Neural cell (in vitro differentiated cells): ENCODE results near the gene LRRC71. TPM values are rescaled to one million over a fixed set of nuclear protein-coding genes. Genes with fewer than 3 reads are reported as not detected.

Experiments
- H2AFZ ChIP-seq: fragments of 200-600, 300-800 bp; sonication (generic), shearing (Covaris generic); 2 replicates; pipeline ENCODE4 v1.6.0; 2014; ENCODE audit warnings: low read depth, mild to moderate bottlenecking, antibody characterized with exemption, low read length, moderate library complexity
- H3F3A ChIP-seq: fragments of 200-600 bp; shearing (Covaris generic); 2 replicates; pipeline ENCODE4 v1.6.1; 2016; ENCODE audit warnings: mild to moderate bottlenecking, moderate library complexity, mixed read lengths, antibody characterized with exemption, low read length; ENCODE audit not compliant: insufficient read depth, poor library complexity, severe bottlenecking
- H3K27ac ChIP-seq: fragments of 200-600, 300-800 bp; sonication (generic), shearing (Covaris generic); 2 replicates; pipeline ENCODE4 v1.5.1; 2014; ENCODE audit warnings: mild to moderate bottlenecking, low read length, moderate library complexity
- H3K27me3 ChIP-seq: fragments of 300-800, 200-600 bp; sonication (generic), shearing (Covaris generic); 2 replicates; pipeline ENCODE4 v1.6.0; 2014; ENCODE audit warnings: mild to moderate bottlenecking, low read depth, low read length, moderate library complexity; ENCODE audit not compliant: insufficient read depth
- H3K36me3 ChIP-seq: fragments of 300-800, 200-600 bp; sonication (generic), shearing (Covaris generic); 2 replicates; pipeline ENCODE4 v1.5.1; 2014; ENCODE audit warnings: mild to moderate bottlenecking, antibody characterized with exemption, low read length, moderate library complexity; ENCODE audit not compliant: insufficient read depth
- H3K4me2 ChIP-seq: fragments of 300-800, 200-600 bp; sonication (generic), shearing (Covaris generic); 2 replicates; pipeline ENCODE4 v1.6.0; 2014; ENCODE audit warnings: mild to moderate bottlenecking, low read length
- H3K4me3 ChIP-seq: fragments of 300-800, 200-600 bp; sonication (generic), shearing (Covaris generic); 2 replicates; pipeline ENCODE4 v1.5.1; 2014; ENCODE audit warnings: mild to moderate bottlenecking, low read length, moderate library complexity
- H3K79me2 ChIP-seq: fragments of 200-600 bp; shearing (Covaris generic); replicated peaks from 2 replicates; pipeline ENCODE4 v1.6.0; 2014; ENCODE audit warnings: mild to moderate bottlenecking, low read length, moderate library complexity; ENCODE audit not compliant: insufficient read depth
- H3K9ac ChIP-seq: fragments of 300-800, 200-600 bp; sonication (generic), shearing (Covaris generic); 2 replicates; pipeline ENCODE4 v1.6.1; 2016; ENCODE audit warnings: mild to moderate bottlenecking, low read length, mixed read lengths
- H3K9me2 ChIP-seq: fragments of 200-600 bp; shearing (Covaris generic); 2 replicates; pipeline ENCODE4 v1.6.1; 2016; ENCODE audit warnings: mild to moderate bottlenecking, low read length, mixed read lengths; ENCODE audit not compliant: insufficient read depth
- H3K9me3 ChIP-seq: fragments of 200-600, 300-800 bp; sonication (generic), shearing (Covaris generic); 2 replicates; pipeline ENCODE4 v1.6.1; 2016; ENCODE audit warnings: mild to moderate bottlenecking, mixed run types, low read length, moderate library complexity, mixed read lengths
- H4K20me1 ChIP-seq: fragments of 200-600 bp; shearing (Covaris generic); 2 replicates; pipeline ENCODE4 v1.6.1; 2016; ENCODE audit warnings: mild to moderate bottlenecking, mixed run types; ENCODE audit not compliant: insufficient read depth
- CTCF ChIP-seq: fragments of 450-650 bp; IDR thresholded peaks from 2 replicates; pipeline ENCODE4 v1.5.1; 2014; ENCODE audit warnings: antibody characterized with exemption, mild to moderate bottlenecking, moderate library complexity; ENCODE audit not compliant: poor library complexity, severe bottlenecking
- EP300 ChIP-seq: fragments of 450-650 bp; conservative IDR thresholded peaks from 2 replicates; pipeline ENCODE4 v1.6.1; 2014; ENCODE audit warnings: antibody characterized with exemption, mild to moderate bottlenecking, moderate library complexity; ENCODE audit not compliant: poor library complexity, severe bottlenecking
- EZH2 ChIP-seq: fragments of 200-600, 300-800 bp; shearing (Covaris generic), sonication (generic); IDR thresholded peaks from 2 replicates; pipeline ENCODE4 v1.6.1; 2014; ENCODE audit warnings: antibody characterized with exemption, low read length, borderline replicate concordance, mild to moderate bottlenecking; ENCODE audit not compliant: insufficient read depth, poor library complexity, severe bottlenecking
- MXI1 ChIP-seq: fragments of 450-650 bp; conservative IDR thresholded peaks from 2 replicates; pipeline ENCODE4 v1.6.1; 2014; ENCODE audit warnings: antibody characterized with exemption, mild to moderate bottlenecking; ENCODE audit not compliant: poor library complexity, severe bottlenecking
- POLR2AphosphoS5 ChIP-seq: IDR thresholded peaks from 2 replicates; pipeline ENCODE4 v1.6.1; 2012
- RAD21 ChIP-seq: fragments of 450-650 bp; conservative IDR thresholded peaks from 2 replicates; pipeline ENCODE4 v1.6.1; 2014; ENCODE audit warnings: antibody characterized with exemption, mild to moderate bottlenecking, moderate library complexity
- SMC3 ChIP-seq: fragments of 450-650 bp; conservative IDR thresholded peaks from 2 replicates; pipeline ENCODE4 v1.6.1; 2014; ENCODE audit warnings: antibody characterized with exemption, mild to moderate bottlenecking, moderate library complexity; ENCODE audit not compliant: poor library complexity
- TAF1 ChIP-seq: IDR thresholded peaks from 2 replicates; pipeline ENCODE4 v1.6.1; 2012; ENCODE audit warnings: low read depth
- polyA plus RNA-seq: library from polyadenylated mRNA; depleted of rRNA; stranded (reverse); fragments of >200 nt; gene quantifications from 2 replicates; pipeline ENCODE4 v1.2.3, GENCODE V29; 2014
- TF ChIP-seq, protein P1 (sequence below): IDR thresholded peaks from 2 replicates; pipeline ENCODE4 v1.6.1; 2012; ENCODE audit warnings: borderline replicate concordance

Gene LRRC71
- polyA plus RNA-seq, 1 donor from 2014 or later: not detected

- Histone ChIP-seq H3K36me3 (no peaks in the 10 kb centered on the region), H3K9me2 (no peaks in the 10 kb centered on the region), H3F3A (no peaks in the 10 kb centered on the region), H3K4me2 (no peak overlapping the region), H2AFZ (no peak overlapping the region), H3K79me2 (no peaks in the 10 kb centered on the region), H3K9me3 (no peaks in the 10 kb centered on the region), H3K9ac (no peak overlapping the region), H4K20me1 (no peaks in the 10 kb centered on the region), H3K4me3 (no peak overlapping the region), H3K27me3 (peaks cover 7% of the 10 kb centered on the region), H3K27ac (no peak overlapping the region)
- no peak for TF ChIP-seq POLR2AphosphoS5
- TF ChIP-seq RAD21: no peak
- TF ChIP-seq EZH2: no peak
- no peak for TF ChIP-seq MXI1
- TF ChIP-seq, protein P1, sequence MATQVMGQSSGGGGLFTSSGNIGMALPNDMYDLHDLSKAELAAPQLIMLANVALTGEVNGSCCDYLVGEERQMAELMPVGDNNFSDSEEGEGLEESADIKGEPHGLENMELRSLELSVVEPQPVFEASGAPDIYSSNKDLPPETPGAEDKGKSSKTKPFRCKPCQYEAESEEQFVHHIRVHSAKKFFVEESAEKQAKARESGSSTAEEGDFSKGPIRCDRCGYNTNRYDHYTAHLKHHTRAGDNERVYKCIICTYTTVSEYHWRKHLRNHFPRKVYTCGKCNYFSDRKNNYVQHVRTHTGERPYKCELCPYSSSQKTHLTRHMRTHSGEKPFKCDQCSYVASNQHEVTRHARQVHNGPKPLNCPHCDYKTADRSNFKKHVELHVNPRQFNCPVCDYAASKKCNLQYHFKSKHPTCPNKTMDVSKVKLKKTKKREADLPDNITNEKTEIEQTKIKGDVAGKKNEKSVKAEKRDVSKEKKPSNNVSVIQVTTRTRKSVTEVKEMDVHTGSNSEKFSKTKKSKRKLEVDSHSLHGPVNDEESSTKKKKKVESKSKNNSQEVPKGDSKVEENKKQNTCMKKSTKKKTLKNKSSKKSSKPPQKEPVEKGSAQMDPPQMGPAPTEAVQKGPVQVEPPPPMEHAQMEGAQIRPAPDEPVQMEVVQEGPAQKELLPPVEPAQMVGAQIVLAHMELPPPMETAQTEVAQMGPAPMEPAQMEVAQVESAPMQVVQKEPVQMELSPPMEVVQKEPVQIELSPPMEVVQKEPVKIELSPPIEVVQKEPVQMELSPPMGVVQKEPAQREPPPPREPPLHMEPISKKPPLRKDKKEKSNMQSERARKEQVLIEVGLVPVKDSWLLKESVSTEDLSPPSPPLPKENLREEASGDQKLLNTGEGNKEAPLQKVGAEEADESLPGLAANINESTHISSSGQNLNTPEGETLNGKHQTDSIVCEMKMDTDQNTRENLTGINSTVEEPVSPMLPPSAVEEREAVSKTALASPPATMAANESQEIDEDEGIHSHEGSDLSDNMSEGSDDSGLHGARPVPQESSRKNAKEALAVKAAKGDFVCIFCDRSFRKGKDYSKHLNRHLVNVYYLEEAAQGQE: no peak
- no peak for TF ChIP-seq SMC3
- no peak for TF ChIP-seq CTCF
- TF ChIP-seq EP300: no peak
- no peak for TF ChIP-seq TAF1
Observed at GRCh38 chr1:156933136-156933535, 12.7 kb downstream of the LRRC71 start.

GRCh38 chr1:156935505-156936128, 15.2 kb downstream of the LRRC71 start:
- Histone ChIP-seq H3K27ac (no peak overlapping the region), H3K27me3 (no peaks in the 10 kb centered on the region), H3K4me2 (no peak overlapping the region), H3K4me3 (no peak overlapping the region), H3K36me3 (no peaks in the 10 kb centered on the region), H3K9me2 (no peaks in the 10 kb centered on the region), H2AFZ (no peak overlapping the region), H3K79me2 (no peaks in the 10 kb centered on the region), H3K9ac (no peak overlapping the region), H3K9me3 (no peaks in the 10 kb centered on the region), H4K20me1 (no peaks in the 10 kb centered on the region), H3F3A (no peaks in the 10 kb centered on the region)
- TF ChIP-seq, protein P1: no peak
- TF ChIP-seq TAF1 (no peak), EP300 (no peak), EZH2 (no peak), POLR2AphosphoS5 (no peak), CTCF (no peak), SMC3 (no peak), RAD21 (no peak), MXI1 (no peak)
